CD8-positive, alpha-beta memory T cell (primary cell): Measurements from ENCODE around the gene ICAM1. TPM values are rescaled to one million over a fixed set of nuclear protein-coding genes. Genes with fewer than 3 reads are reported as not detected.

Experiments
- CTCF ChIA-PET: fragments of 350-600 bp; sonication (Branson Sonifier 250); formaldehyde crosslinking; loops from one replicate; lab custom pipeline; 2021; ENCODE audit warnings: antibody characterized with exemption; lab: Charles Lee
- POLR2A ChIA-PET: fragments of 350-600 bp; sonication (Branson Sonifier 250); formaldehyde crosslinking; loops from one replicate; lab custom pipeline; 2021; ENCODE audit warnings: antibody characterized with exemption; lab: Charles Lee
- DNase-seq, 5 donors: peaks; one replicate each; pipeline versions ENCODE4 v3.0.0 to v3.0.0-alpha.2; 2020 to 2022; ENCODE audit warnings: mixed read lengths in 1 of 5
- H3K27ac ChIP-seq: one replicate; pipeline ENCODE4 v1.7.0; 2013; ENCODE audit warnings: low read depth, mild to moderate bottlenecking, low read length, moderate library complexity
- H3K27me3 ChIP-seq: 2 replicates; pipeline ENCODE4 v1.7.0; 2013; ENCODE audit warnings: low read length, mild to moderate bottlenecking; ENCODE audit not compliant: insufficient read depth, poor library complexity, severe bottlenecking
- H3K36me3 ChIP-seq: 2 replicates; pipeline ENCODE4 v1.7.0; 2013; ENCODE audit warnings: mild to moderate bottlenecking, low read length, moderate library complexity; ENCODE audit not compliant: insufficient read depth
- H3K4me1 ChIP-seq: 2 replicates; pipeline ENCODE4 v1.7.0; 2013; ENCODE audit warnings: mild to moderate bottlenecking, low read length, moderate library complexity; ENCODE audit not compliant: insufficient read depth
- H3K4me3 ChIP-seq: 2 replicates; pipeline ENCODE4 v1.7.0; 2013; ENCODE audit warnings: mild to moderate bottlenecking, low read length
- H3K9me3 ChIP-seq: 2 replicates; pipeline ENCODE4 v1.7.0; 2013; ENCODE audit warnings: mild to moderate bottlenecking, low read length
- H3K27ac Mint-ChIP-seq, 8 donors: one replicate each; pipeline ENCODE4 v1.8.0; 2020 to 2021; ENCODE audit warnings: mixed read lengths in 8 of 8, mild to moderate bottlenecking in 6 of 8, inconsistent platforms in 3 of 8, moderate library complexity in 3 of 8
- H3K27me3 Mint-ChIP-seq, 2 donors: one replicate each; pipeline ENCODE4 v1.8.0; 2020 to 2021; ENCODE audit warnings: mixed read lengths in 2 of 2, mild to moderate bottlenecking in 1 of 2, moderate library complexity in 1 of 2
- H3K36me3 Mint-ChIP-seq, 3 donors: one replicate each; pipeline ENCODE4 v1.8.0; 2020 to 2021; ENCODE audit warnings: mixed read lengths in 3 of 3, inconsistent platforms in 1 of 3, mild to moderate bottlenecking in 1 of 3
- H3K4me1 Mint-ChIP-seq, 3 donors: one replicate each; pipeline ENCODE4 v1.8.0; 2020 to 2021; ENCODE audit warnings: mixed read lengths in 3 of 3, inconsistent platforms in 1 of 3, mild to moderate bottlenecking in 1 of 3
- H3K4me3 Mint-ChIP-seq, 7 donors: one replicate each; pipeline ENCODE4 v1.8.0; 2020 to 2021; ENCODE audit warnings: mixed read lengths in 7 of 7, mild to moderate bottlenecking in 6 of 7, moderate library complexity in 4 of 7, inconsistent platforms in 2 of 7
- H3K9me3 Mint-ChIP-seq, 5 donors: one replicate each; pipeline ENCODE4 v1.8.0; 2020 to 2022; ENCODE audit warnings: mixed read lengths in 5 of 5, mild to moderate bottlenecking in 3 of 5, moderate library complexity in 2 of 5, inconsistent platforms in 1 of 5
- polyA plus RNA-seq: library from polyadenylated mRNA; unstranded; fragments of 300-500 nt; fragmentation: Illumina TruSeq; gene quantifications from one replicate; pipeline ENCODE4 v1.2.3, GENCODE V29; 2021
- total RNA-seq, 2 experiments: library from RNA; stranded (reverse); gene quantifications; one replicate each; pipeline ENCODE4 v1.2.3, GENCODE V29; 2021

ICAM1 gene
- total and polyA plus RNA-seq, 3 experiments from 2014 or later = 13.1 to 66.8 (median 65.8) TPM

DNA sequence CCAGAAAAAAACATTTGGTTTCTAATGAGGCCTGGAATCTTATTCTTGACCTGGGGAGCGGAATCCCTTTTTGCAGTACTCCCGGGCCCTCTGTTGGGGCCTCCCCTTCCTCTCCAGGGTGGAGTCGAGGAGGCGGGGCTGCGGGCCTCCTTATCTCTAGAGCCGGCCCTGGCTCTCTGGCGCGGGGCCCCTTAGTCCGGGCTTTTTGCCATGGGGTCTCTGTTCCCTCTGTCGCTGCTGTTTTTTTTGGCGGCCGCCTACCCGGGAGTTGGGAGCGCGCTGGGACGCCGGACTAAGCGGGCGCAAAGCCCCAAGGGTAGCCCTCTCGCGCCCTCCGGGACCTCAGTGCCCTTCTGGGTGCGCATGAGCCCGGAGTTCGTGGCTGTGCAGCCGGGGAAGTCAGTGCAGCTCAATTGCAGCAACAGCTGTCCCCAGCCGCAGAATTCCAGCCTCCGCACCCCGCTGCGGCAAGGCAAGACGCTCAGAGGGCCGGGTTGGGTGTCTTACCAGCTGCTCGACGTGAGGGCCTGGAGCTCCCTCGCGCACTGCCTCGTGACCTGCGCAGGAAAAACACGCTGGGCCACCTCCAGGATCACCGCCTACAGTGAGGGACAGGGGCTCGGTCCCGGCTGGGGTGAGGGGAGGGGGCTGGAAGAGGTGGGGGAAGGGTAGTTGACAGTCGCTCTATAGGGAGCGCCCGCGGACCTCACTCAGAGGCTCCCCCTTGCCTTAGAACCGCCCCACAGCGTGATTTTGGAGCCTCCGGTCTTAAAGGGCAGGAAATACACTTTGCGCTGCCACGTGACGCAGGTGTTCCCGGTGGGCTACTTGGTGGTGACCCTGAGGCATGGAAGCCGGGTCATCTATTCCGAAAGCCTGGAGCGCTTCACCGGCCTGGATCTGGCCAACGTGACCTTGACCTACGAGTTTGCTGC lies 16.1 kb downstream of the ICAM1 start, which contains the start of gene ICAM4:
ICAM4 (plus strand) TSS at position 153 of the 935 bp plus-strand sequence; CDS start at position 211, 58 bp downstream.
- Histone ChIP-seq H3K36me3 (peaks cover 10% of the 10 kb centered on the region), H3K27me3 (peaks cover 32% of the 10 kb centered on the region), H3K9me3 (no peaks in the 10 kb centered on the region), H3K27ac (peak within 1 kb of the TSS; percentile 62), H3K4me3 (peak within 1 kb of the TSS; percentile 9), H3K4me1 (peaks cover 58% of the 10 kb centered on the region)
- ChIA-PET CTCF (interaction anchor here (0.5 to 8.0 kb wide), 8 partner anchors 15 to 136 kb away, joined by 3 to 71 read pairs (median 3); partner anchors contain the start of genes ICAM1 and TYK2), POLR2A (interaction anchor here (7.6 kb wide), 1 partner anchor 17 kb away, joined by 47 read pairs; the partner anchor contains the start of gene ICAM1)
- no peak for DNase-seq
- H3K4me3 Mint-ChIP-seq = peak within 1 kb of the TSS; percentile 15 to 79 (median 67)
- H3K27ac Mint-ChIP-seq = peak within 1 kb of the TSS in 6 of 8 donors; percentile 43 to 90 (median 60)
- peaks cover 12 to 35% (median 12%) of the 10 kb centered on the region in 3 donors for H3K36me3 Mint-ChIP-seq
- peaks cover 32 to 40% of the 10 kb centered on the region in 2 donors for H3K27me3 Mint-ChIP-seq
- peaks cover 52 to 62% (median 58%) of the 10 kb centered on the region in 3 donors for H3K4me1 Mint-ChIP-seq
- no peaks in the 10 kb centered on the region for H3K9me3 Mint-ChIP-seq

DNA sequence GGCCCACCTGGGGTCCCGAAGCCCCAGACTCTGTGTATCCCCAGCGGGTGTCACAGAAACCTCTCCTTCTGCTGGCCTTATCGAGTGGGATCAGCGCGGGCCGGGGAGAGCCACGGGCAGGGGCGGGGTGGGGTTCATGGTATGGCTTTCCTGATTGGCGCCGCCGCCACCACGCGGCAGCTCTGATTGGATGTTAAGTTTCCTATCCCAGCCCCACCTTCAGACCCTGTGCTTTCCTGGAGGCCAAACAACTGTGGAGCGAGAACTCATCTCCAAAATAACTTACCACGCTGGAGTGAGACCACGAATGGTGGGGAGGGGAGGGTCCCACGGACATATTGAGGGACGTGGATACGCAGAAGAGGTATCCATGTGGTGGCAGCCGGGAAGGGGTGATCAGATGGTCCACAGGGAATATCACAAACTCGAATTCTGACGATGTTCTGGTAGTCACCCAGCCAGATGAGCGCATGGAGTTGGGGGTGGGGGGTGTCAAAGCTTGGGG lies 17.8 kb downstream of the ICAM1 start:
- Mint-ChIP-seq H3K27ac (peak overlapping the region; percentile 10 to 87 (median 66)), H3K4me3 (peak overlapping the region; percentile 76 to 88 (median 82)), H3K4me1 (peaks cover 65 to 76% (median 74%) of the 10 kb centered on the region in 3 donors), H3K36me3 (peaks cover 12 to 29% (median 12%) of the 10 kb centered on the region in 3 donors), H3K9me3 (no peaks in the 10 kb centered on the region), H3K27me3 (peaks cover 48 to 56% of the 10 kb centered on the region in 2 donors)
- H3K27ac ChIP-seq = peak overlapping the region; percentile 62
- DNase-seq = no peak
- ChIA-PET POLR2A (interaction anchor here (0.8 to 7.6 kb wide), 5 partner anchors 15 to 92 kb away, joined by 3 to 47 read pairs (median 5); partner anchors contain the start of genes ICAM1, RAVER1 and TYK2), CTCF (interaction anchor here (0.8 to 8.0 kb wide), 8 partner anchors 8 to 137 kb away, joined by 3 to 71 read pairs (median 4); partner anchors contain the start of gene ICAM1)
- H3K27me3 ChIP-seq = peaks cover 48% of the 10 kb centered on the region
- H3K4me3 ChIP-seq = peak overlapping the region; percentile 42
- H3K36me3 ChIP-seq = peaks cover 10% of the 10 kb centered on the region
- H3K4me1 ChIP-seq = peaks cover 74% of the 10 kb centered on the region
- H3K9me3 ChIP-seq = no peaks in the 10 kb centered on the region

- peaks cover 53% of the 10 kb centered on the region for H3K27me3 ChIP-seq
- H3K27ac ChIP-seq = peak overlapping the region; percentile 69
- H3K9me3 ChIP-seq = no peaks in the 10 kb centered on the region
- peaks cover 53 to 57% of the 10 kb centered on the region in 2 donors for H3K27me3 Mint-ChIP-seq
- peaks cover 65 to 76% (median 75%) of the 10 kb centered on the region in 3 donors for H3K4me1 Mint-ChIP-seq
- peak; percentile 52 to 78 (median 63) for DNase-seq
- H3K27ac Mint-ChIP-seq = peak overlapping the region in 7 of 8 donors; percentile 42 to 87 (median 74)
- ChIA-PET CTCF (interaction anchor here (0.8 to 8.0 kb wide), 8 partner anchors 9 to 136 kb away, joined by 3 to 71 read pairs (median 4); partner anchors contain the start of gene ICAM1), POLR2A (interaction anchor here (0.6 to 7.6 kb wide), 7 partner anchors 16 to 164 kb away, joined by 3 to 47 read pairs (median 4); partner anchors contain the start of genes ICAM1, RAVER1 and TYK2)
- no peaks in the 10 kb centered on the region for H3K9me3 Mint-ChIP-seq
- peak overlapping the region; percentile 76 to 88 (median 82) for H3K4me3 Mint-ChIP-seq
- peaks cover 77% of the 10 kb centered on the region for H3K4me1 ChIP-seq
- H3K36me3 Mint-ChIP-seq = peaks cover 12 to 23% (median 12%) of the 10 kb centered on the region in 3 donors
- H3K4me3 ChIP-seq = peak overlapping the region; percentile 42
- H3K36me3 ChIP-seq = peaks cover 10% of the 10 kb centered on the region
Observed at GRCh38 chr19:10289167-10289835, 18.4 kb downstream of the ICAM1 start.

DNA sequence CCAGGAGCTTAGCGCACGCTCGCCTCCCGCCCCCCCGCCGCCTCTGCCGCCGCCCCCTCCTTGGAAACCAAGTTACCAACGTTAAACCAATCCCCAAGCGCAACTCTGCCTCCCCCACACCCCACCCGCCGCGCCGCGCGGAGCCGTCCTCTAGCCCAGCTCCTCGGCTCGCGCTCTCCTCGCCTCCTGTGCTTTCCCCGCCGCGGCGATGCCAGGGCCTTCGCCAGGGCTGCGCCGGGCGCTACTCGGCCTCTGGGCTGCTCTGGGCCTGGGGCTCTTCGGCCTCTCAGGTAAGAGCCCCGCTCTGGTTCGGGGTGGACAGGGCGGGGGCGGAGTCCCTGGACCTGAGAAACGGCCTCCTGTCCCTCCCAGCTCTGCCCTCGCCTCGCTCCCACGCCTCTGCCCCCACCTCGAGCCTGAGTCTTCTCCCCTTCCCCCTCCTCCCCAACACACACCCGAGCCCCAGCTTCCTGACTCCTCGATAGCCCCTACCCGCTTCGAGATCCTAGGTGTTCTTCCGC lies 19.0 kb downstream of the ICAM1 start, which contains the start of gene ICAM5:
ICAM5 (plus strand) TSS at position 117 of the 521 bp plus-strand sequence; CDS start at position 209, 92 bp downstream.
- H3K4me3 Mint-ChIP-seq = peak within 1 kb of the TSS; percentile 76 to 93 (median 83)
- H3K36me3 Mint-ChIP-seq = peaks cover 9 to 17% (median 12%) of the 10 kb centered on the region in 3 donors
- ChIA-PET CTCF (interaction anchor here (0.8 to 8.0 kb wide), 6 partner anchors 17 to 135 kb away, joined by 3 to 71 read pairs (median 6); partner anchors contain the start of gene ICAM1), POLR2A (interaction anchor here (0.6 to 7.6 kb wide), 7 partner anchors 16 to 165 kb away, joined by 3 to 47 read pairs (median 4); partner anchors contain the start of genes ICAM1, RAVER1 and TYK2)
- H3K36me3 ChIP-seq = peaks cover 8% of the 10 kb centered on the region
- peaks cover 65 to 76% (median 76%) of the 10 kb centered on the region in 3 donors for H3K4me1 Mint-ChIP-seq
- peak within 1 kb of the TSS; percentile 62 for H3K4me3 ChIP-seq
- H3K9me3 Mint-ChIP-seq = no peaks in the 10 kb centered on the region
- DNase-seq = peak in 3 of 5 donors; percentile 27 to 64 (median 29)
- peaks cover 80% of the 10 kb centered on the region for H3K4me1 ChIP-seq
- H3K9me3 ChIP-seq = no peaks in the 10 kb centered on the region
- peak within 1 kb of the TSS; percentile 69 for H3K27ac ChIP-seq
- H3K27me3 ChIP-seq = peaks cover 59% of the 10 kb centered on the region
- H3K27ac Mint-ChIP-seq = peak within 1 kb of the TSS; percentile 10 to 88 (median 66)
- peaks cover 57 to 58% of the 10 kb centered on the region in 2 donors for H3K27me3 Mint-ChIP-seq

- H3K4me1 ChIP-seq = peaks cover 84% of the 10 kb centered on the region
- H3K4me3 ChIP-seq = peak overlapping the region; percentile 62
- H3K27ac Mint-ChIP-seq = peak overlapping the region in 4 of 8 donors; percentile 29 to 88 (median 69)
- H3K9me3 Mint-ChIP-seq = no peaks in the 10 kb centered on the region
- H3K4me3 Mint-ChIP-seq = peak overlapping the region; percentile 76 to 93 (median 83)
- ChIA-PET CTCF (interaction anchor here (1.2 to 8.0 kb wide), 3 partner anchors 18 to 98 kb away, joined by 3 to 71 read pairs (median 12); partner anchors contain the start of gene ICAM1), POLR2A (interaction anchor here (1.2 to 7.6 kb wide), 3 partner anchors 17 to 43 kb away, joined by 3 to 47 read pairs (median 9); partner anchors contain the start of genes ICAM1 and RAVER1)
- peaks cover 63% of the 10 kb centered on the region for H3K27me3 ChIP-seq
- H3K4me1 Mint-ChIP-seq = peaks cover 63 to 81% (median 72%) of the 10 kb centered on the region in 3 donors
- H3K36me3 ChIP-seq = peaks cover 2% of the 10 kb centered on the region
- peaks cover 4 to 12% (median 6%) of the 10 kb centered on the region in 3 donors for H3K36me3 Mint-ChIP-seq
- no peak for DNase-seq
- H3K9me3 ChIP-seq = no peaks in the 10 kb centered on the region
- peaks cover 57 to 61% of the 10 kb centered on the region in 2 donors for H3K27me3 Mint-ChIP-seq
- H3K27ac ChIP-seq = peak overlapping the region; percentile 69
Observed at GRCh38 chr19:10290357-10290875, 19.5 kb downstream of the ICAM1 start.

DNA sequence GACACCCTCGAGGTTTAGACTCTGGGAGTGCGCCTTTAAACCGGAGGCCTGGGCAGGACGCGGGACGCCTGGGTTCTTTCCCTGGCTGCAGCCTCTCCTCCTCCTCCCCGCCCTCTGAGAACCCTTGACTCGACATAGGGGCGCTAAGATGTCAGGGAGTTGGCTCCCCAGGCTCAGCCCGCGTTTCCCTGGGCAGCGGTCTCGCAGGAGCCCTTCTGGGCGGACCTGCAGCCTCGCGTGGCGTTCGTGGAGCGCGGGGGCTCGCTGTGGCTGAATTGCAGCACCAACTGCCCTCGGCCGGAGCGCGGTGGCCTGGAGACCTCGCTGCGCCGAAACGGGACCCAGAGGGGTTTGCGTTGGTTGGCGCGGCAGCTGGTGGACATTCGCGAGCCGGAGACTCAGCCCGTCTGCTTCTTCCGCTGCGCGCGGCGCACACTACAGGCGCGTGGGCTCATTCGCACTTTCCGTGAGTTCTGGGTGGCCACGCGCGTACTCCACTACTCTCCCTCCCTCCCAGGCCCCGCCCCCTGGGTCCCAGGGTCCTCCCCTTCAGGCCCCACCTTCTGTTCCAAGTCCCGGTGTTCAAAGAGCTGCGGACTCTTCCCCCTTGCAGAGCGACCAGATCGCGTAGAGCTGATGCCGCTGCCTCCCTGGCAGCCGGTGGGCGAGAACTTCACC lies 20.1 kb downstream of the ICAM1 start:
- Mint-ChIP-seq H3K36me3 (peaks cover 0 to 6% (median under 1%) of the 10 kb centered on the region in 3 donors), H3K9me3 (no peaks in the 10 kb centered on the region), H3K27ac (peak overlapping the region in 4 of 8 donors; percentile 29 to 88 (median 45)), H3K4me3 (peak overlapping the region; percentile 76 to 93 (median 83)), H3K27me3 (peaks cover 61 to 62% of the 10 kb centered on the region in 2 donors), H3K4me1 (peaks cover 66 to 86% (median 72%) of the 10 kb centered on the region in 3 donors)
- Histone ChIP-seq H3K36me3 (no peaks in the 10 kb centered on the region), H3K4me3 (peak overlapping the region; percentile 62), H3K4me1 (peaks cover 87% of the 10 kb centered on the region), H3K9me3 (no peaks in the 10 kb centered on the region), H3K27ac (peak overlapping the region; percentile 69), H3K27me3 (peaks cover 63% of the 10 kb centered on the region)
- POLR2A ChIA-PET = interaction anchor here (0.6 to 7.6 kb wide), 5 partner anchors 11 to 427 kb away, joined by 3 to 47 read pairs (median 3); partner anchors contain the start of gene ICAM1
- peak; percentile 29 to 71 (median 42) for DNase-seq
- CTCF ChIA-PET = interaction anchor here (1.2 to 8.0 kb wide), 9 partner anchors 11 to 133 kb away, joined by 3 to 71 read pairs (median 5); partner anchors contain the start of genes ICAM1 and RAVER1
